Skeletal muscle satellite cell (primary cell): ENCODE results near the gene ELMO1.
"Not testable (repeated sequence)": the region's sequence is repeated elsewhere in the genome, so short reads cannot be mapped to it uniquely, and the experiment has no call there.

ENCODE experiments used
- H3K27me3 ChIP-seq: 2 replicates; pipeline ENCODE4 v1.7.0; 2013; ENCODE audit warnings: low read length; ENCODE audit not compliant: control insufficient read depth, insufficient read depth
- H3K36me3 ChIP-seq: 2 replicates; pipeline ENCODE4 v1.7.0; 2013; ENCODE audit warnings: mild to moderate bottlenecking, control low read depth, low read length; ENCODE audit not compliant: insufficient read depth
- H3K4me1 ChIP-seq: 2 replicates; pipeline ENCODE4 v1.7.0; 2013; ENCODE audit warnings: low read length; ENCODE audit not compliant: control insufficient read depth, insufficient read depth
- H3K4me2 ChIP-seq: 2 replicates; pipeline ENCODE4 v1.7.0; 2013; ENCODE audit warnings: mild to moderate bottlenecking, low read length
- H3K4me3 ChIP-seq: 2 replicates; pipeline ENCODE4 v1.7.0; 2013; ENCODE audit warnings: low read length
- H3K9ac ChIP-seq: 2 replicates; pipeline ENCODE4 v1.7.0; 2013; ENCODE audit warnings: mild to moderate bottlenecking, low read depth, low read length, moderate library complexity
- H3K9me3 ChIP-seq: replicated peaks from 2 replicates; pipeline ENCODE4 v1.7.0; 2013; ENCODE audit warnings: mild to moderate bottlenecking, control low read depth, low read length

The ELMO1 gene

DNA sequence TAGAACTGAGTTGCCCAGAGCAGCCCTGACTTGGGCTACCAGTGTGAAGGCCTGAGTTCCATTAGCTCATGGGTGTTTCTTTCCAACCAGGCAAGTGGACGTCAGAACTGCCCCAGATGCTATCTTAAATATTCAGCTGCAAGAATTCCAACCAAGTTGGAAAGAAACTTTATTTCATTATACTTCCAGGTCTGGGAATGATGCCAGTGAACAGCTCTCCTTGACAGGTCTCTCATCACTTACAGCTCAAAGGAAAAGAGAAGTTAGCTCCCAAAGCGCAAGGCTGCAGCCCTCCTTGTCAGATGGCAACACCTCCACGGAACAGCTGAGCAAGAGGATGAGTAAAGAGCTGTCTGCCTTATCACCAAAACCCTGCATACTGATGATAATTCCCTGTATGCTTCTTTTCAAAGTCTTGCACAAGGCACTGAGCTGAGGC, 468.8 kb downstream of the ELMO1 start:
- no peaks in the 10 kb centered on the region for H3K36me3 ChIP-seq
- H3K4me2 ChIP-seq = no peak overlapping the region
- H3K27me3 ChIP-seq = peaks cover 16% of the 10 kb centered on the region
- no peak overlapping the region for H3K9ac ChIP-seq
- no peaks in the 10 kb centered on the region for H3K4me1 ChIP-seq
- no peak overlapping the region for H3K4me3 ChIP-seq
- no peaks in the 10 kb centered on the region for H3K9me3 ChIP-seq

- Histone ChIP-seq H3K4me2 (no peak overlapping the region), H3K27me3 (peaks cover 8% of the 10 kb centered on the region), H3K9ac (no peak overlapping the region), H3K9me3 (no peaks in the 10 kb centered on the region), H3K4me1 (no peaks in the 10 kb centered on the region), H3K36me3 (no peaks in the 10 kb centered on the region), H3K4me3 (no peak overlapping the region)
These were observed 470.2 kb downstream of the ELMO1 start for GRCh38 chr7:36978461-36978860.

DNA sequence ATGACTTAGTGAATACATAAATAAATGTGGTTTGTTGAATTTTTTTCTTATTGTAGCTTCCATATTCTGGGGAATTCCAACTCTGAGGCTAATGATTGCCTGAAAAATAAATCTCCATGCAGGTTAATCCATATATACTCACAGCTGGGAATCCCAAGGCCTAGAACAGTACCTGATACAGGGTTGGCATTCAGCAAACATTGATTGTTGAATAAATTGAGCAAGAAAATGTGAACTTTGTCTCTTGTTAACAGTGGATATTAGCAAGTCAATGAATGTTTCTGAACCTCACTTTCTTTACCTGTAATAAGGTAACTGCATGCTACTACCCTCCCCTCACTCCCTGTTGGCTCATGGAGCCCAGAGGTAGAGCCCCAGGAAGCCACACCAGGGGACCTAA, 470.8 kb downstream of the ELMO1 start:
- H3K4me3 ChIP-seq = no peak overlapping the region
- H3K36me3 ChIP-seq = no peaks in the 10 kb centered on the region
- no peaks in the 10 kb centered on the region for H3K9me3 ChIP-seq
- peaks cover 8% of the 10 kb centered on the region for H3K27me3 ChIP-seq
- H3K9ac ChIP-seq = no peak overlapping the region
- no peaks in the 10 kb centered on the region for H3K4me1 ChIP-seq
- H3K4me2 ChIP-seq = no peak overlapping the region

DNA sequence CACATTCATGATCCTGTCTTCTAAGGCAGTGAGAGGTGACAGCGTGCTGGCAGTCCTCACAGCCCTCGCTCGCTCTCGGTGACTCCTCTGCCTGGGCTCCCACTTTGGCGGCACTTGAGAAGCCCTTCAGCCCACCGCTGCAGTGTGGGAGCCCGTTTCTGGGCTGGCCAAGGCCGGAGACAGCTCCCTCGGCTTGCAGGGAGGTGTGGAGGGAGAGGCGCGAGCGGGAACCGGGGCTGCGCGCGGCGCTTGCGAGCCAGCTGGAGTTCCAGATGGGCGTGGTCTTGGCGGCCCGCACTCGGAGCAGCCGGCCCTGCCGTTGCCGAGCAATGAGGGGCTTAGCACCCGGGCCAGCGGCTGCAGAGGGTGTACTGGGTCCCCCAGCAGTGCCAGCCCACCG, 475.1 kb downstream of the ELMO1 start:
- H3K4me2 ChIP-seq, H3K36me3 ChIP-seq, H3K4me3 ChIP-seq, H3K27me3 ChIP-seq, H3K4me1 ChIP-seq, H3K9ac ChIP-seq, H3K9me3 ChIP-seq: not testable (repeated sequence)

DNA sequence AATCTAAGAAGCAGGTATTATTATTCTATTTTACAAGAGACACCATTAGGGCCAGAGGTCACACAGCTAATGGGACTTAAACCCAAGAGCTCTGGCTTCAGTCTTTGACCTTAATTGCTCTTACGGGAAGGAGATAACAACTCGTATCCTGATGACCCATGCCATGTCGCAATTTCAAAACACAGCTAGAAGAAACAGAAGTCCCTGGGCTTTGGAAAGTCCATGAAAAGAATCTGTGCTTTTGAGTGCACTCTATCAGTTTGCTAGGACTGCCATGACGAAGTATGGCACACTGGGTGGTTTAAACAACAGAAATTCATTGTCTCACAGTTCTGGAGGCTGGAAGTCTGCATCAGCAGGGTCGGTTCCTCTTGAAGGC, 476.5 kb downstream of the ELMO1 start:
- Histone ChIP-seq H3K4me3 (no peak overlapping the region), H3K27me3 (peaks cover 4% of the 10 kb centered on the region), H3K4me2 (no peak overlapping the region), H3K4me1 (no peaks in the 10 kb centered on the region), H3K9me3 (no peaks in the 10 kb centered on the region), H3K36me3 (no peaks in the 10 kb centered on the region), H3K9ac (no peak overlapping the region)

DNA sequence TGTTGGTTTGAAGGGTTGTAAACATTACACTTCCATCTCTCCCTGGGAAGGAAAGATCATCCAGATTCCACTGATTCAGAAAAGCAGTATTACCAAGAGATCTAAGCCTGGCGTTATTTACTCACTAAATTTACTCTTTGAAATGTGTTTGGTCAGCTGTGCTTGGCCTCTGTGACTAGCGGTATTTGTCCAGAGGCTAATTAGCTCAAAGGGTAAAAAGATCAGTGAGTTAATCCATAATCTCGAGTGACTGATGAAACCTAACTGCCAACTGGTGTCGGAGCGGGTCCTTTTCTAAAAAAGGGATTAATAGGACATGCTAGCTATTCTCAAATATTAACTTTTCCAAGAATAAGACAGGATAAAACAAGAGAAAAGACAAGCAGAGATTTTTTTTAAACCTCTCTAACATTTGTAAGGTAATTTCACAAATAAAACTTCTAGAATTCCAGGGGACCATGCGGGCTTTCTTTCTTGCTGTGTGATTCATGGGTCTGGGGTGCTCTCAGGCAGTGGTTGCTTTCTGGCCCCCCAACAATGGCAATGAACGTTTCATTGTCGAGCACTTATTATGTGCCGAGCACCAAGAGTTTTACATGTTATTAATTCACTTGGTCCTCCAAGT, 477.0 kb downstream of the ELMO1 start:
- Histone ChIP-seq H3K4me1 (no peaks in the 10 kb centered on the region), H3K4me3 (no peak overlapping the region), H3K27me3 (no peaks in the 10 kb centered on the region), H3K4me2 (no peak overlapping the region), H3K36me3 (no peaks in the 10 kb centered on the region), H3K9me3 (no peaks in the 10 kb centered on the region), H3K9ac (no peak overlapping the region)

- no peak overlapping the region for H3K4me2 ChIP-seq
- H3K9me3 ChIP-seq = no peaks in the 10 kb centered on the region
- H3K4me3 ChIP-seq = no peak overlapping the region
- H3K27me3 ChIP-seq = no peaks in the 10 kb centered on the region
- H3K4me1 ChIP-seq = no peaks in the 10 kb centered on the region
- H3K36me3 ChIP-seq = no peaks in the 10 kb centered on the region
- H3K9ac ChIP-seq = no peak overlapping the region
These were observed 477.8 kb downstream of the ELMO1 start for GRCh38 chr7:36970551-36971514.

DNA sequence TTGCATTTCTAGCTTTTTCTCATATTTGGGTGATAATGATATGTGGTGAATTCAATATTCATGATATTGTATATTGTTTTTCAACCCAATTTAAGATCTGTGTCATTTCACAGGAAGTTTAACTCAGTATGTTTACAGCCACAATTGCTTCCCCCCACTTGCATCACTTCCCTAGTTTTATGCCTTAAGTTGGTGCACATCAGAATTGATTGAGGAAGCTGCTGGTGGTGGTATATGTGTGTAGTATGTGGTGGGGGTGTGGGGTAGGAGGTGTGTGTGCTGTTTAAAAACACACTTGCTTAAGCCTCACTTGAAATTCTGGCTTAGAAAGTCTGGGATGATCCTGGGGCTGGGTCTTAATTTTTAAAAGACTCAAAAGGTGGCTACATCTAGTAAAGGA, 479.3 kb downstream of the ELMO1 start:
- Histone ChIP-seq H3K27me3 (peaks cover 5% of the 10 kb centered on the region), H3K9me3 (no peaks in the 10 kb centered on the region), H3K9ac (no peak overlapping the region), H3K4me3 (no peak overlapping the region), H3K4me2 (no peak overlapping the region), H3K4me1 (no peaks in the 10 kb centered on the region), H3K36me3 (no peaks in the 10 kb centered on the region)

- Histone ChIP-seq H3K4me3 (no peak overlapping the region), H3K36me3 (no peaks in the 10 kb centered on the region), H3K9me3 (no peaks in the 10 kb centered on the region), H3K9ac (no peak overlapping the region), H3K4me1 (no peaks in the 10 kb centered on the region), H3K27me3 (peaks cover 9% of the 10 kb centered on the region), H3K4me2 (no peak overlapping the region)
These were observed 481.3 kb downstream of the ELMO1 start for GRCh38 chr7:36967387-36967786.

DNA sequence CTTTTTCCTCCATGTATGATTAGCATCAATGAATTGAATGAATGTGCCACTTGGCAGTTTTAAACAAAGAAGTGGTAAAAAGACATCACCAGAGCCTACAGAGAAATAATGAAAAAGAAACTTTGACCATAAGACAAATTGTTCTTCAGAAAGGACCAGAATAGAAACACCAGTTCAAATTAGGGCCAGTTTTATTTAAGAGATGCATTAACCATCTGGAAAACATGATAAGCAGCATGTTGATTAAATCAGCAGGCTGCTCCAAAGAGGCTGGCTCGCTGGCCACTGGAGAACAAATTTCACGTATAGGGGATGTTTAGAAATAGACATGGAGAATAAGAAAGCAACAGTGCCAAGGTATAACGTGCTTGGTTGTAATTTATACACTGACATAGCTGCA, 482.0 kb downstream of the ELMO1 start:
- H3K4me2 ChIP-seq = no peak overlapping the region
- H3K4me1 ChIP-seq = no peaks in the 10 kb centered on the region
- peaks cover 9% of the 10 kb centered on the region for H3K27me3 ChIP-seq
- H3K9ac ChIP-seq = no peak overlapping the region
- no peaks in the 10 kb centered on the region for H3K9me3 ChIP-seq
- H3K4me3 ChIP-seq = no peak overlapping the region
- no peaks in the 10 kb centered on the region for H3K36me3 ChIP-seq

GRCh38 chr7:36966039-36966438, 482.6 kb downstream of the ELMO1 start:
- Histone ChIP-seq H3K4me2 (no peak overlapping the region), H3K9ac (no peak overlapping the region), H3K4me1 (no peaks in the 10 kb centered on the region), H3K36me3 (no peaks in the 10 kb centered on the region), H3K4me3 (no peak overlapping the region), H3K27me3 (peaks cover 9% of the 10 kb centered on the region), H3K9me3 (no peaks in the 10 kb centered on the region)

DNA sequence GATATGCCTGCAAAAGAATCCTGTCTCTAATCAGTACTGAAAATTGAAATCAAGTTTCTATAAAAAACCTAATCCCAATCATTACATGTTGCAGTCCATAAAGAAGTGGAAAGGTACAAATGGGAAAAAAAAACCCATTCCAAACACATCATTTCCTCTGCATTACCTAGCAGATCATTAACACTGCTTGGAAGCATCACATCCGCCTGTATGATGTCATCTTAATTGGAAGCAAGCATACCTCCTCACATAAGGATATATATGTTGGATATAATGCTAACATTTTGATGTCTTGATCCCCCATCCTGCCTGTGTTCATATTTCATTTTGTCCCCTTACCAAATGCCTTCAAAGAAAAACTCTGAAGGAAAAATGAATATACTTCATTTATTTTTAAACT, 483.0 kb downstream of the ELMO1 start:
- no peaks in the 10 kb centered on the region for H3K4me1 ChIP-seq
- no peak overlapping the region for H3K4me3 ChIP-seq
- no peak overlapping the region for H3K4me2 ChIP-seq
- H3K36me3 ChIP-seq = no peaks in the 10 kb centered on the region
- peaks cover 9% of the 10 kb centered on the region for H3K27me3 ChIP-seq
- no peak overlapping the region for H3K9ac ChIP-seq
- no peaks in the 10 kb centered on the region for H3K9me3 ChIP-seq
